Activated CD4-positive, alpha-beta T cell treated with anti-CD3 and anti-CD28 coated beads, Interleukin-2, amount 50 U/mL, for 4 hours (primary cell): ENCODE results near the gene HARBI1.

ENCODE experiments used
- DNase-seq, 2 experiments: peaks; one replicate each; pipeline ENCODE4 v3.0.0-alpha.2; 2020

The HARBI1 gene

GRCh38 chr11:46617134-46617971, at the start of gene HARBI1, which contains the start of gene ATG13:
TSS of gene HARBI1 (minus strand) at chr11:46617227. CDS start at chr11:46616237, 990 bp downstream.
TSS of gene ATG13 (plus strand) at chr11:46617553. CDS start at chr11:46644292, 26,739 bp downstream.
- DNase-seq, result peak; percentile 88 to 90

GRCh38 chr11:46666516-46666915, 49.5 kb upstream of the HARBI1 start:
- DNase-seq, result no peak

- no peak for DNase-seq
These were observed 48.3 kb upstream of the HARBI1 start for GRCh38 chr11:46665356-46665755.

- no peak for DNase-seq
These were observed 47.6 kb upstream of the HARBI1 start for GRCh38 chr11:46664612-46665011.

- DNase-seq, result no peak
These were observed 46.4 kb upstream of the HARBI1 start for GRCh38 chr11:46663277-46663940.

- DNase-seq, result no peak
These were observed 45.3 kb upstream of the HARBI1 start for GRCh38 chr11:46662366-46662765.

- no peak for DNase-seq
These were observed 44.8 kb upstream of the HARBI1 start for GRCh38 chr11:46661836-46662235.

GRCh38 chr11:46659908-46660307, 42.9 kb upstream of the HARBI1 start:
- no peak for DNase-seq

GRCh38 chr11:46658259-46658658, 41.2 kb upstream of the HARBI1 start:
- no peak for DNase-seq

- no peak for DNase-seq
These were observed 40.2 kb upstream of the HARBI1 start for GRCh38 chr11:46657186-46657585.

- DNase-seq, result no peak
These were observed 38.6 kb upstream of the HARBI1 start for GRCh38 chr11:46655631-46656030.

GRCh38 chr11:46649180-46649738, 32.2 kb upstream of the HARBI1 start:
- no peak for DNase-seq

- no peak for DNase-seq
These were observed 27.0 kb upstream of the HARBI1 start for GRCh38 chr11:46643986-46644385.

- no peak for DNase-seq
These were observed 26.5 kb upstream of the HARBI1 start for GRCh38 chr11:46643531-46643930.

GRCh38 chr11:46642627-46643335, 25.8 kb upstream of the HARBI1 start:
- no peak for DNase-seq

GRCh38 chr11:46641639-46642038, 24.6 kb upstream of the HARBI1 start:
- DNase-seq, result no peak

- no peak for DNase-seq
These were observed 23.2 kb upstream of the HARBI1 start for GRCh38 chr11:46640036-46640788.

GRCh38 chr11:46639197-46639839, 22.3 kb upstream of the HARBI1 start:
- no peak for DNase-seq

- DNase-seq, result no peak
These were observed 20.5 kb upstream of the HARBI1 start for GRCh38 chr11:46637546-46637945.

GRCh38 chr11:46635557-46636139, 18.6 kb upstream of the HARBI1 start:
- DNase-seq, result no peak
